ENCODE measurements around the gene HIGD2A. TPM values are rescaled to one million over a fixed set of nuclear protein-coding genes. Genes with fewer than 3 reads are reported as not detected.

HIGD2A gene
- total RNA-seq, 1 experiment from 2014 or later: 98.2 TPM

DNA sequence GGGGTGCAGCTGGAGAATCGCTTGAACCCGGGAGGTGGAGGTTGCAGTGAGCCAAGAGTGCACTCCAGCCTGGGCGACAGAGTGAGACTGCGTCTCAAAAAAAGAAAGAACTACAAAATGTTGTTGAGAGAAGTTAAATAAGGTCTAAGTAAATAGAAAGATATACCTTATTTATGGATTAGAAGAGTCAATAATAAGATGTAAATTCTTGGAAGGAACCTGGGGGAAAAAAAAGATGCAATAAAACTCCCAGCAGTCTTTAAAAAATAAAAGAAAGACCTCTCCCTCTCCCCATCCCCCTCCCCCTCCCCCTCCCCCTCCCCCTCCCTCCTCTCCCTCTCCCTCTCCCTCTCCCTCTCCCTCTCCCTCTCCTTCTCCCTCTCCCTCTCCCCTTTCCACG is 44.2 kb downstream of the HIGD2A start:
- POLR2A ChIA-PET: no interaction called here
- CTCF ChIA-PET: no interaction called here
- Mint-ChIP-seq H3K9me3 (peaks cover 16% of the 10 kb centered on the region), H3K27me3 (ENCODE audit: low read depth) (peaks cover 14% of the 10 kb centered on the region), H3K4me3 (no peak overlapping the region), H3K36me3 (peaks cover 9% of the 10 kb centered on the region), H3K4me1 (no peaks in the 10 kb centered on the region), H3K27ac (no peak overlapping the region)
- no peak for ATAC-seq
- DNase-seq (ENCODE audit: low spot score): no peak
- TF ChIP-seq ZNF423 (CRISPR knock-in tag; IDR thresholded peaks at IDR 0.05) (no peak), ZNF263 (CRISPR knock-in tag; IDR thresholded peaks at IDR 0.05; ENCODE audit: low read depth) (no peak), NR1H2 (CRISPR knock-in tag; IDR thresholded peaks at IDR 0.05) (no peak), EMX1 (CRISPR knock-in tag; IDR thresholded peaks at IDR 0.05) (no peak)

DNA sequence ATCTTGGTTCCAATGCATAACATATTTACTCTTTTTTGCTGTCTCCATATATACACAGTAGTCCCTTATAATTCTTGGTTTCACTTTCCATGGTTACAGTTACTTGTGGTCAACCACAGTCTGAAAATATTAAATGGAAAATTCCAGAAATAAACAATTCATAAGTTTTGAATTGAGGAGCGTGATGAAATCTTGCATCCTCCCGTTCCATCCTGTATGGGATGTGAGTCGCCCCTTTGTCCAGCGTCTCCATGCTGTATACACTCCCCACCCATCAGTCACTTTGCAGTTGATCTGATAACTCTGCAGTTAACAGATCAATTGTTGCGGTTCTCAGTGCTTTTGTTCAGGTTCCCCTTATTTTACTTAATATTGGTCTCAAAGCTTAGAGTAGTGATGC is 48.1 kb downstream of the HIGD2A start:
- H3K9me3 Mint-ChIP-seq: peaks cover 16% of the 10 kb centered on the region
- no peak overlapping the region for H3K27ac Mint-ChIP-seq
- H3K27me3 Mint-ChIP-seq (ENCODE audit: low read depth): peaks cover 10% of the 10 kb centered on the region
- DNase-seq (ENCODE audit: low spot score) (no peak), ATAC-seq (no peak)
- ChIA-PET POLR2A (no interaction called here), CTCF (interaction anchor here (1.0 kb wide), 1 partner anchor 11 kb away, joined by 6 read pairs; the partner anchor contains the start of gene FAF2)
- peaks cover 6% of the 10 kb centered on the region for H3K4me1 Mint-ChIP-seq
- H3K4me3 Mint-ChIP-seq: no peak overlapping the region
- TF ChIP-seq ETV6 (CRISPR knock-in tag; IDR thresholded peaks at IDR 0.05) (no peak), GABPB1 (CRISPR knock-in tag; IDR thresholded peaks at IDR 0.05) (peak; percentile 87)
- peaks cover 9% of the 10 kb centered on the region for H3K36me3 Mint-ChIP-seq

DNA sequence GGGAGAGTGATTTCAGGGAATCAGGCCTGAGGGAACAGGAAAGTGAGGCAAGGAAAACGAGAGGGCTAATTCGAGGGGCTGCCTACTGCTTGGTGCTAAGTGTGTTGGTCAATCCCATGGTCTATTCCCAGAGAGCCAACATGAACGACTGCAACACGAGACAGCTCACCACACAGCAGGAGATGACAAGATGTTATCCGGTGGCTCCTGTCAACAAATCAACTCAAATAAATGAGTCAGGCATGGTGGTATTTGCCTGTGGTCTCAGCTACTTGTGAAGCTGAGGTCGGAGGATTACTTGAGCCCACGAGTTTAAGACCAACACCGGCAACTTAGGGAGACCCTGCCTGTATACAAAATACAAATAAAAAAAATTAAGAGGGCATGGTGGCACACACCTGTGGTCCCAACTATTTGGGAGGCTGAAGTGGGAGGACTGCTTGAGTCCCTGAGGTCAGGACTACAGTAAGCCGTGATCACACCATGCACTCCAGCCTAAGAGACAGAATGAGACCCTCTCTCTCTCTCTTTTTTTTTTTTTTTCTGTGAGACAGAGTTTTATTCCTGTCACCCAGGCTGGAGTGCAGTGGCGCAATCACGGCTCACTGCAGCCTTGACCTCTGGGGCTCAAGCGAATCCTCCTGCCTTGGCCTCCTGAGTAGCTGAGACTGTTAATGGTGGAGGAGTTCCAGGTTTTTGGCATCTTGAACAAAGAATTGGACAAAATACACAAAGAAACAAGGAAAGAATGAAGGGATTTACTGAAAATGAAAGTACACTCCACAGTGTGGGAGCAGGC is 50.6 kb downstream of the HIGD2A start:
- DNase-seq (ENCODE audit: low spot score) (no peak), ATAC-seq (no peak)
- peaks cover 11% of the 10 kb centered on the region for H3K9me3 Mint-ChIP-seq
- peaks cover 5% of the 10 kb centered on the region for H3K27me3 Mint-ChIP-seq (ENCODE audit: low read depth)
- H3K4me1 Mint-ChIP-seq: peaks cover 15% of the 10 kb centered on the region
- H3K27ac Mint-ChIP-seq: no peak overlapping the region
- TF ChIP-seq ATF1 (CRISPR knock-in tag; IDR thresholded peaks at IDR 0.05) (no peak), NFYB (CRISPR knock-in tag; conservative IDR thresholded peaks at IDR 0.05; ENCODE audit: low read depth) (no peak), SOX15 (CRISPR knock-in tag; IDR thresholded peaks at IDR 0.05) (no peak), HMGA2 (CRISPR knock-in tag; IDR thresholded peaks at IDR 0.05) (no peak), GABPB1 (CRISPR knock-in tag; IDR thresholded peaks at IDR 0.05) (peak; percentile 39; the same call in 1 of the 2 replicates)
- H3K36me3 Mint-ChIP-seq: no peaks in the 10 kb centered on the region
- ChIA-PET POLR2A (interaction anchor here (0.6 kb wide), 1 partner anchor 11 kb away, joined by 5 read pairs; no protein-coding TSS in a partner anchor), CTCF (interaction anchor here (1.4 kb wide), 1 partner anchor 9 kb away, joined by 5 read pairs; the partner anchor contains the start of gene FAF2)
- H3K4me3 Mint-ChIP-seq: no peak overlapping the region

Small RNAs within 50 kb of the gene (microRNA-seq; reads per million reads assigned to microRNA genes)
- gene MIR1271 (ENCODE audit: borderline number of aligned reads): not detected

Other genes with a start within 250 kb of the HIGD2A start
- 16.8 to 18.8 TPM (median 17.9 TPM) in 3 replicates for gene SIMC1, start 150.3 kb upstream of the HIGD2A start, total RNA-seq (2021)
- 92.7 to 111 TPM (median 103 TPM) in 3 replicates for gene KIAA1191, start 27.0 kb upstream of the HIGD2A start, total RNA-seq (2021)
- 6.8 to 11.4 TPM (median 10.9 TPM) in 3 replicates for gene ARL10, start 23.3 kb upstream of the HIGD2A start, total RNA-seq (2021)
- gene NOP16, start 153 bp upstream of the HIGD2A start, total RNA-seq (2021): 51.7 to 57.7 TPM (median 52.1 TPM) in 3 replicates
- gene CLTB, start 27.8 kb downstream of the HIGD2A start, total RNA-seq (2021): 28.6 to 33.8 TPM (median 30.3 TPM) in 3 replicates
- 31.9 to 32.9 TPM (median 32.1 TPM) in 3 replicates for gene FAF2, start 59.6 kb downstream of the HIGD2A start, total RNA-seq (2021)
- gene RNF44, start 148.7 kb downstream of the HIGD2A start, total RNA-seq (2021): 204 to 233 TPM (median 216 TPM) in 3 replicates
- 0.44 to 1.1 TPM (median 0.63 TPM) in 3 replicates for gene CDHR2, start 160.6 kb downstream of the HIGD2A start, total RNA-seq (2021)
- 5.4 to 8.5 TPM (median 5.8 TPM) in 3 replicates for gene GPRIN1, start 221.4 kb downstream of the HIGD2A start, total RNA-seq (2021)
- gene SNCB, start 241.8 kb downstream of the HIGD2A start, total RNA-seq (2021): 6.8 to 13.4 TPM (median 9.6 TPM) in 3 replicates
- gene EIF4E1B, start 241.9 kb downstream of the HIGD2A start, total RNA-seq (2021): 0.74 to 1.3 TPM (median 1.1 TPM) in 3 replicates

All from WTC11 (cell line).